SK-N-SH (cell line): ENCODE results near the gene SLC12A3. TPM values are rescaled to one million over a fixed set of nuclear protein-coding genes. Genes with fewer than 3 reads are reported as not detected.

Experiments
- CTCF ChIA-PET: fragments of 300-600, 350-600 bp; formaldehyde crosslinking; extraction: SDS; loops from one replicate; lab custom pipeline; 2021; lab: Yijun Ruan, JAX
- POLR2A ChIA-PET: fragments of 350-600 bp; sonication (Branson Sonifier 250); formaldehyde crosslinking; extraction: SDS; loops from one replicate; lab custom pipeline; 2020; ENCODE audit warnings: antibody characterized with exemption, inconsistent platforms; lab: Yijun Ruan, JAX
- DNase-seq: peaks from one replicate; pipeline ENCODE4 v3.0.0; 2012
- H2AFZ ChIP-seq: fragments of 200-600 bp; sonication (generic); 2 replicates; pipeline ENCODE4 v1.8.1; 2016; ENCODE audit warnings: antibody characterized with exemption, mild to moderate bottlenecking, low read depth
- H3F3A ChIP-seq: fragments of 200-600 bp; sonication (generic); replicated peaks from 2 replicates; pipeline ENCODE3; 2016; ENCODE audit warnings: antibody characterized with exemption, mild to moderate bottlenecking; ENCODE audit not compliant: insufficient read depth
- H3K27ac ChIP-seq, 2 experiments: fragments of 200-500 bp in 1 of 2; fragments of 200-600 bp in 1 of 2; sonication (Bioruptor generic) in 1 of 2; sonication (generic), shearing (Covaris generic) in 1 of 2; 2 replicates each; pipeline versions ENCODE4 v1.5.1 to v1.6.1; 2014 to 2016; ENCODE audit warnings: low read depth in 2 of 2, inconsistent platforms in 1 of 2, low read length in 1 of 2, mild to moderate bottlenecking in 1 of 2, mixed read lengths in 1 of 2
- H3K27me3 ChIP-seq: fragments of 200-600 bp; sonication (generic), shearing (Covaris generic); 2 replicates; pipeline ENCODE4 v1.6.1; 2016; ENCODE audit warnings: mixed run types; ENCODE audit not compliant: insufficient read depth
- H3K36me3 ChIP-seq, 2 experiments: fragments of 200-500 bp in 1 of 2; fragments of 200-600 bp in 1 of 2; sonication (Bioruptor generic) in 1 of 2; sonication (generic) in 1 of 2; replicated peaks in 1 of 2; 2 replicates each; pipeline versions ENCODE3 to v1.5.1; 2014 to 2016; ENCODE audit warnings: low read length in 1 of 2, mild to moderate bottlenecking in 1 of 2; ENCODE audit not compliant: insufficient read depth in 2 of 2, control insufficient read depth in 1 of 2
- H3K4me1 ChIP-seq, 2 experiments: fragments of 200-500 bp in 1 of 2; fragments of 200-600 bp in 1 of 2; sonication (Bioruptor generic) in 1 of 2; sonication (generic), shearing (Covaris generic) in 1 of 2; 2 replicates each; pipeline versions ENCODE4 v1.5.1 to v1.6.1; 2014 to 2016; ENCODE audit warnings: low read depth in 1 of 2, low read length in 1 of 2, mixed run types in 1 of 2; ENCODE audit not compliant: insufficient read depth in 2 of 2, control insufficient read depth in 1 of 2
- H3K4me2 ChIP-seq: fragments of 200-600 bp; sonication (generic), shearing (Covaris generic); 2 replicates; pipeline ENCODE4 v1.6.1; 2017; ENCODE audit warnings: mixed run types
- H3K4me3 ChIP-seq, 2 experiments: fragments of 200-500 bp in 1 of 2; fragments of 200-600 bp in 1 of 2; sonication (Bioruptor generic) in 1 of 2; sonication (generic), shearing (Covaris generic) in 1 of 2; 2 replicates each; pipeline versions ENCODE4 v1.5.1 to v1.8.1; 2014 to 2016; ENCODE audit warnings: low read depth in 2 of 2, inconsistent platforms in 1 of 2, low read length in 1 of 2, mild to moderate bottlenecking in 1 of 2, mixed read lengths in 1 of 2, moderate library complexity in 1 of 2
- H3K79me2 ChIP-seq: fragments of 200-600 bp; sonication (generic); 2 replicates; pipeline ENCODE4 v1.8.1; 2017; ENCODE audit warnings: mild to moderate bottlenecking; ENCODE audit not compliant: insufficient read depth
- H3K9ac ChIP-seq: fragments of 200-600 bp; sonication (generic); 2 replicates; pipeline ENCODE4 v1.6.1; 2017; ENCODE audit warnings: mixed run types
- H3K9me2 ChIP-seq: fragments of 200-600 bp; sonication (generic); 2 replicates; pipeline ENCODE4 v1.6.1; 2017; ENCODE audit warnings: mixed run types
- H3K9me3 ChIP-seq: fragments of 200-600 bp; sonication (generic); 2 replicates; pipeline ENCODE4 v1.6.1; 2017; ENCODE audit warnings: mixed run types, mild to moderate bottlenecking, moderate library complexity
- H4K20me1 ChIP-seq: fragments of 200-600 bp; sonication (generic); 2 replicates; pipeline ENCODE4 v1.6.1; 2017; ENCODE audit warnings: mild to moderate bottlenecking, mixed run types; ENCODE audit not compliant: insufficient read depth
- ELF1 ChIP-seq: IDR thresholded peaks from 2 replicates; pipeline ENCODE4 v1.4.0; 2012
- FOXJ3 ChIP-seq: sonication (generic); formaldehyde crosslinking; IDR thresholded peaks from 2 replicates; pipeline ENCODE4 v1.5.1; 2020; ENCODE audit warnings: mild to moderate bottlenecking, missing genetic modification reagents
- FOXM1 ChIP-seq: IDR thresholded peaks from 2 replicates; pipeline ENCODE4 v1.4.0; 2012; ENCODE audit warnings: low read depth, mild to moderate bottlenecking
- GATA2 ChIP-seq: sonication (generic); formaldehyde crosslinking; IDR thresholded peaks from 2 replicates; pipeline ENCODE4 v1.5.0; 2020; ENCODE audit warnings: mild to moderate bottlenecking, missing genetic modification reagents
- MAX ChIP-seq: IDR thresholded peaks from 2 replicates; pipeline ENCODE4 v1.4.0; 2012; ENCODE audit warnings: low read depth
- NFIC ChIP-seq: IDR thresholded peaks from 2 replicates; pipeline ENCODE4 v1.4.0; 2012; ENCODE audit warnings: borderline replicate concordance
- POLR2AphosphoS5 ChIP-seq: IDR thresholded peaks from 2 replicates; pipeline ENCODE4 v1.6.1; 2012; ENCODE audit warnings: low read depth, low read length
- RAD21 ChIP-seq: IDR thresholded peaks from 2 replicates; pipeline ENCODE4 v1.6.1; 2012; ENCODE audit warnings: mild to moderate bottlenecking, low read length
- REST ChIP-seq: IDR thresholded peaks from 2 replicates; pipeline ENCODE4 v1.6.1; 2012; ENCODE audit warnings: mild to moderate bottlenecking, low read depth, low read length, moderate library complexity
- RFX5 ChIP-seq: IDR thresholded peaks from 2 replicates; pipeline ENCODE4 v1.6.1; 2012; ENCODE audit warnings: mild to moderate bottlenecking, improper control_type of control experiment, low read length
- RXRA ChIP-seq: IDR thresholded peaks from 2 replicates; pipeline ENCODE4 v1.4.0; 2012; ENCODE audit warnings: low read depth, mild to moderate bottlenecking, borderline replicate concordance
- TAF1 ChIP-seq: IDR thresholded peaks from 2 replicates; pipeline ENCODE4 v1.6.1; 2012; ENCODE audit warnings: low read depth, mild to moderate bottlenecking, low read length, moderate library complexity, borderline replicate concordance
- ZBTB33 ChIP-seq: IDR thresholded peaks from 2 replicates; pipeline ENCODE4 v1.4.0; 2012; ENCODE audit warnings: low read depth, borderline replicate concordance
- WGBS: methylation state at CpG from one replicate; pipeline ENCODE4 v1.1.6; 2017; ENCODE audit warnings: low lambda C conversion rate; 5-methylcytosine and 5-hydroxymethylcytosine counted together
- polyA plus RNA-seq, 3 experiments: library from polyadenylated mRNA; depleted of rRNA; stranded (reverse); fragments of >200 nt; gene quantifications; 2 replicates each; pipeline ENCODE4 v1.2.3, GENCODE V29; 2012

Gene SLC12A3
- polyA plus RNA-seq, 1 of the 3 experiments (the other 2 are of a cell fraction): not detected

GRCh38 chr16:56871172-56871593, 6.2 kb downstream of the SLC12A3 start:
- no peak overlapping the region for H3K4me3 ChIP-seq
- no peaks in the 10 kb centered on the region for H3K27me3 ChIP-seq
- no peaks in the 10 kb centered on the region for H3K9me3 ChIP-seq
- 78% methylated on average over 7 of the region's 7 CpGs for WGBS
- H3K9ac ChIP-seq: no peak overlapping the region
- no peaks in the 10 kb centered on the region for H3K36me3 ChIP-seq
- H4K20me1 ChIP-seq: no peaks in the 10 kb centered on the region
- POLR2A ChIA-PET: no interaction called here
- no peaks in the 10 kb centered on the region for H3K9me2 ChIP-seq
- H3K4me2 ChIP-seq: no peak overlapping the region
- H3K27ac ChIP-seq: no peak overlapping the region
- TF ChIP-seq TAF1 (no peak), RFX5 (no peak), GATA2 (no peak), ZBTB33 (no peak), RAD21 (no peak; the same call in 1 of the 2 replicates), NFIC (no peak), REST (no peak), POLR2AphosphoS5 (no peak), FOXJ3 (CRISPR knock-in tag) (no peak), FOXM1 (no peak), ELF1 (no peak), RXRA (no peak), MAX (no peak)
- TF ChIP-seq, all 33 proteins: peak for 0
- DNase-seq: peak; percentile 50
- Histone ChIP-seq H3K79me2 (no peaks in the 10 kb centered on the region), H3F3A (no peaks in the 10 kb centered on the region), H2AFZ (no peak overlapping the region), H3K4me1 (peaks cover 0 to 31% of the 10 kb centered on the region in 2 experiments; a peak in 1 of 4 replicates)
- CTCF ChIA-PET: interaction anchor here (0.8 to 2.6 kb wide), 2 partner anchors 82 kb away, joined by 3 to 8 read pairs; no protein-coding TSS in a partner anchor
